Tibial nerve (tissue), 4 donors: ENCODE results near the gene TRIM50.
"Not testable (repeated sequence)": the region's sequence is repeated elsewhere in the genome, so short reads cannot be mapped to it uniquely, and the experiment has no call there.

Experiments used
- CTCF ChIP-seq, 5 experiments: fragments of 200-600 bp in 3 of 5; fragments of 450-650 bp in 2 of 5; sonication (generic) in 3 of 5; IDR thresholded peaks; one replicate each; pipeline ENCODE4 v1.5.1; 2016 to 2019; ENCODE audit warnings: antibody characterized with exemption in 5 of 5, mild to moderate bottlenecking in 3 of 5, moderate library complexity in 2 of 5
- EP300 ChIP-seq, 2 donors: sonication (generic); formaldehyde crosslinking; IDR thresholded peaks; one replicate each; pipeline ENCODE4 v1.6.1; 2017; ENCODE audit warnings: antibody characterized with exemption in 2 of 2, mild to moderate bottlenecking in 1 of 2
- POLR2A ChIP-seq, 2 donors: fragments of 450-650 bp; IDR thresholded peaks; one replicate each; pipeline ENCODE4 v1.6.1; 2017; ENCODE audit warnings: antibody characterized with exemption in 2 of 2, mild to moderate bottlenecking in 2 of 2, moderate library complexity in 2 of 2

- TF ChIP-seq CTCF, POLR2A, EP300 (IDR thresholded peaks at IDR 0.05): not testable (repeated sequence)
Observed at GRCh38 chr7:73327449-73327848, 433 bp downstream of the TRIM50 start.
